ENCODE measurements around the gene SLC66A2. TPM values are rescaled to one million over a fixed set of nuclear protein-coding genes. Genes with fewer than 3 reads are reported as not detected.

SLC66A2 gene
- total RNA-seq, 1 donor from 2014 or later, result 30.5 TPM

DNA sequence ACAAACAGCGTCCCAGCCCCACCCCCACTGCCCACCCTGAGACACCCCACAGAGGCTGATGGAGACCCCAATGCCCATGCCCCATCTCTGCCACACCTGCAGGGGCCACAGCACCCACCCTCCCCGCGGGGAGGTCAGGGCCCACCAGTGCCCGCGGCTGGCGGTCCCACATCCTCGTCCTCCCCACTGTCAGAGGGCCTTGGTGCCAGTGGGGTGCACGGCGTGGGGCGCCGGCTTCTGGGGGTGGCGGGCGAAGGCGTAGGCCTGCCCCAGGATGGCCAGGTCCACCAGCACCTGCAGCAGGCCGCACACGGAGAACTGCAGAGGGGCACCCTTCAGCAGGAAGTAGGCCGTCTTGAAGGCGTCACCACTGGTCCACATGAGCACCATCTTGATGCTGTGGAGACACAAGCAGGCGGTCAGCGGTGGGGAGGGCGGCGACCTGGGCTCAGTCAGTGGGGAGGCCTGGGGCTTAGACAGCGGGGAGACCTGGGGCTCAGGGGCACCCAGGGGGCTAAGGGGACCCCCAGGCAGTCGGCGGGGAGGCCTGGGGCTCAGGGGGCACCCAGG is 47.6 kb downstream of the SLC66A2 start:
- no peak for TF ChIP-seq CTCF (IDR thresholded peaks at IDR 0.05; ENCODE audit: insufficient read depth, low read length, poor library complexity, severe bottlenecking)
- no peak for DNase-seq (ENCODE audit: low read depth)
- Histone ChIP-seq H3K36me3 (ENCODE audit: control insufficient read depth, insufficient read depth, low read length) (no peaks in the 10 kb centered on the region), H3K4me3 (ENCODE audit: low read depth, low read length) (no peak overlapping the region), H3K27me3 (ENCODE audit: control insufficient read depth, insufficient read depth, low read length) (no peaks in the 10 kb centered on the region)

DNA sequence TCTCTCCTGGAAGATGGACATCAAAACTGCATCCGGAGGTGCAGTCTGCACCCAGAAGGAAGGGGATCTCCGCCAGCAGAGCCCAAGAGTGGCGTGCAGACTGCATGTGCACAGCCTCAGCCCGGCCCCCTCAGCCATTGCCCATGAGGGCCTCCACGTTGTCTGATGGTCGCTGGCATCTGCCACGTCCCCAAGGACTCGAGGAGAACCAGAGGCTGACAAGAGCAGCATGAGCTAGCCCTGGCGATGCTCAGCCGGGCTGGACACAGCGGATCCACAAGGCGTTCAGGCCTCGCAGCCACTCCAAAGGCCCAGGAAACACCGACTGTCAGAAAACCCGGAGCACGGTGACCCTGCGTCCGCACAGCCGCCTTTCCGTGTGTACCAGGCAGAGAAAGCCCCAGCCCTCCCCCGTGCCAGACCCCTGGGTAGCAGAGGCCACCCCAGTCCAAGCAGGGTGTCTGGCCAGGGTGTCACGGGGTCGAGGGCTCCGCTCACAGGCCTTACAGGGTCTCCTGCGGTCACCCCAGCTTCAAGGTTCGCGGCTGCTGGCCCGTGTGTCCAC is 48.3 kb downstream of the SLC66A2 start:
- H3K4me3 ChIP-seq (ENCODE audit: low read depth, low read length), result no peak overlapping the region
- H3K36me3 ChIP-seq (ENCODE audit: control insufficient read depth, insufficient read depth, low read length), result no peaks in the 10 kb centered on the region
- no peak for DNase-seq (ENCODE audit: low read depth)
- TF ChIP-seq CTCF (IDR thresholded peaks at IDR 0.05; ENCODE audit: insufficient read depth, low read length, poor library complexity, severe bottlenecking), result no peak
- H3K27me3 ChIP-seq (ENCODE audit: control insufficient read depth, insufficient read depth, low read length), result no peaks in the 10 kb centered on the region

GRCh38 chr18:79902640-79903039 is 48.8 kb downstream of the SLC66A2 start:
- Histone ChIP-seq H3K27me3 (ENCODE audit: control insufficient read depth, insufficient read depth, low read length) (no peaks in the 10 kb centered on the region), H3K4me3 (ENCODE audit: low read depth, low read length) (no peak overlapping the region), H3K36me3 (ENCODE audit: control insufficient read depth, insufficient read depth, low read length) (no peaks in the 10 kb centered on the region)
- TF ChIP-seq CTCF (IDR thresholded peaks at IDR 0.05; ENCODE audit: insufficient read depth, low read length, poor library complexity, severe bottlenecking), result no peak
- no peak for DNase-seq (ENCODE audit: low read depth)

DNA sequence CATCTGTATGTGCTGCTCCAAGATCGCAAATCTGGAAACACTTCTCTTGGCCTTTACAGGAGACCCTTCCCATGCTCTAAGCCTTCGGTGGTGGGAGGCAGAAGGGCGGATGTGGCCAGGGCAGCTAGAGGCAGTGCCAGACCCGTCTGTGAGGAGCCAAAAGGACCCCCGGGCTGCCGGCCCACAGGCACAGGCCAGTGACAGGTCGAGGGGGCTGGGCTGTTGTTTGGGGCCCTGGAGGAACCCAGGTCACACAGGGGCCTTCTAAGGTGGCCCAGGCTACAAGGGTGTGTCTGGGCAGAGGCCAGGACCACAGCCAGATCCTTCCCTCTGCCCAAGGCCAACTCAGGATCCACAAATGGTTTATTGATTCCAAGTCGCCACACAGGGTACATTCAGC is 49.4 kb downstream of the SLC66A2 start:
- no peaks in the 10 kb centered on the region for H3K36me3 ChIP-seq (ENCODE audit: control insufficient read depth, insufficient read depth, low read length)
- H3K27me3 ChIP-seq (ENCODE audit: control insufficient read depth, insufficient read depth, low read length), result no peaks in the 10 kb centered on the region
- TF ChIP-seq CTCF (IDR thresholded peaks at IDR 0.05; ENCODE audit: insufficient read depth, low read length, poor library complexity, severe bottlenecking), result no peak
- DNase-seq (ENCODE audit: low read depth), result no peak
- H3K4me3 ChIP-seq (ENCODE audit: low read depth, low read length), result no peak overlapping the region

GRCh38 chr18:79901665-79902064 is 49.8 kb downstream of the SLC66A2 start:
- no peak for TF ChIP-seq CTCF (IDR thresholded peaks at IDR 0.05; ENCODE audit: insufficient read depth, low read length, poor library complexity, severe bottlenecking)
- DNase-seq (ENCODE audit: low read depth), result no peak
- no peaks in the 10 kb centered on the region for H3K27me3 ChIP-seq (ENCODE audit: control insufficient read depth, insufficient read depth, low read length)
- no peak overlapping the region for H3K4me3 ChIP-seq (ENCODE audit: low read depth, low read length)
- no peaks in the 10 kb centered on the region for H3K36me3 ChIP-seq (ENCODE audit: control insufficient read depth, insufficient read depth, low read length)
